Measurements from ENCODE around the gene ZYX. TPM values are rescaled to one million over a fixed set of nuclear protein-coding genes. Genes with fewer than 3 reads are reported as not detected.

ZYX gene
- total RNA-seq, 1 experiment from 2014 or later: 260 TPM

DNA sequence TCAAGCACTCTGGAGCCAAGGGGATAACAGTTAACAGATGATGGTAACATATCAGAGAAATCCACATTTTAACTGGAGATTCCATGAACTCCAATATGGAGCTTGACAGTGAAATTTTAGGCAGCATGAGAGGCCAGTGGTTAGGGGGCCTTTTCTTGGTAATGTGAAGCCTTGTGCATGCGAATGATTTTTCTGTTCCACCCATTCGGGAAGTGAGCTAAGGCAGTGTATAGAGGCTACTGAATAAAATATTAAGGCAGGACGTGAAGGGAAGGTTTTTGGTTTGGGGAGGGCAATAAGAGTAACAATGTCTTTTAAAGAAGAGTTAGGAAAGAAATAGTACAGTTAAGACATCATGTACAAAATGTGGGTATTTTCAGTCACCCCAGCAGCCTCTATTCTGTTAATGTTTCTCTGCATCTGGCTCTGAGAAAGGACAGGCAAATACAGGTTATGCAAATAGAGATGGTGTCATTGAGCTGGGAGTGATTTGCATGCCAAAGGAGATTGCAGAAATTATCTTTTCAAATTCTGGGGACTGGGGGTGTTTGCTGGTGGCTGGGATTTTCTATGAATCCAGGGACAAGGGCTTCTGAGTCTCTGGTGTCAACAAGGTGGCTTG is 55.3 kb downstream of the ZYX start:
- intact Hi-C loops (cut with micrococcal nuclease): no loop called here
- Mint-ChIP-seq H3K27ac (ENCODE audit: low read depth, unreplicated experiment) (no peak overlapping the region), H3K27me3 (ENCODE audit: insufficient read depth, unreplicated experiment) (peaks cover 14% of the 10 kb centered on the region), H3K9me3 (ENCODE audit: unreplicated experiment) (no peaks in the 10 kb centered on the region), H3K4me3 (ENCODE audit: unreplicated experiment) (no peak overlapping the region), H3K4me1 (ENCODE audit: insufficient read depth, unreplicated experiment) (peaks cover 16% of the 10 kb centered on the region), H3K36me3 (ENCODE audit: insufficient read depth, unreplicated experiment) (no peaks in the 10 kb centered on the region)
- POLR2A ChIA-PET: no interaction called here
- no peak for DNase-seq (ENCODE audit: unreplicated experiment)
- CTCF ChIA-PET: interaction anchor here (0.6 to 3.5 kb wide), 3 partner anchors 20 to 55 kb away, joined by 3 to 23 read pairs (median 4); no protein-coding TSS in a partner anchor
- no TSS peak for BruUV-seq (replicated peaks)
- TF ChIP-seq, protein P1, sequence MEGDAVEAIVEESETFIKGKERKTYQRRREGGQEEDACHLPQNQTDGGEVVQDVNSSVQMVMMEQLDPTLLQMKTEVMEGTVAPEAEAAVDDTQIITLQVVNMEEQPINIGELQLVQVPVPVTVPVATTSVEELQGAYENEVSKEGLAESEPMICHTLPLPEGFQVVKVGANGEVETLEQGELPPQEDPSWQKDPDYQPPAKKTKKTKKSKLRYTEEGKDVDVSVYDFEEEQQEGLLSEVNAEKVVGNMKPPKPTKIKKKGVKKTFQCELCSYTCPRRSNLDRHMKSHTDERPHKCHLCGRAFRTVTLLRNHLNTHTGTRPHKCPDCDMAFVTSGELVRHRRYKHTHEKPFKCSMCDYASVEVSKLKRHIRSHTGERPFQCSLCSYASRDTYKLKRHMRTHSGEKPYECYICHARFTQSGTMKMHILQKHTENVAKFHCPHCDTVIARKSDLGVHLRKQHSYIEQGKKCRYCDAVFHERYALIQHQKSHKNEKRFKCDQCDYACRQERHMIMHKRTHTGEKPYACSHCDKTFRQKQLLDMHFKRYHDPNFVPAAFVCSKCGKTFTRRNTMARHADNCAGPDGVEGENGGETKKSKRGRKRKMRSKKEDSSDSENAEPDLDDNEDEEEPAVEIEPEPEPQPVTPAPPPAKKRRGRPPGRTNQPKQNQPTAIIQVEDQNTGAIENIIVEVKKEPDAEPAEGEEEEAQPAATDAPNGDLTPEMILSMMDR (IDR thresholded peaks at IDR 0.05; ENCODE audit: unreplicated experiment): no peak

DNA sequence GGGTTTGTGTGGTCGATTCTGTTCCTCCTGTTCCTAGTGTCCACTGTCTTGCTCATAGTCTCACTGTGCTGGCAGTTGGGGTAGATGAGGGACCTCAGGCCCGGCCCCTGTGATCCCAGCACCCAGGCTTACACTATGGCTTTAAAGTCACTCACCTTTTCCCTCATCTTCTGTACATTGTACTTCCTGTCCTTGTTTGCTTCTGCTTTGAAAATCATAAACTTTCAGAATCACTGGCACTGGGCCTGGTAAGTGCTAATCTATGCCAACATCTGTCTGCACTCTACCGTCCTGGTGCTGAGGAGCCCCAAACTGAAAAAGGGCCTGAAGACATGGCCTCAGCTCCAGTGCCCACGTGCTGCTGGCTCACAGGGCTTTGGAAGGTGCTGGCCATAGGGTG is 56.4 kb downstream of the ZYX start:
- no peaks in the 10 kb centered on the region for H3K36me3 Mint-ChIP-seq (ENCODE audit: insufficient read depth, unreplicated experiment)
- TF ChIP-seq, protein P1 (IDR thresholded peaks at IDR 0.05; ENCODE audit: unreplicated experiment): no peak
- POLR2A ChIA-PET: no interaction called here
- H3K27me3 Mint-ChIP-seq (ENCODE audit: insufficient read depth, unreplicated experiment): peaks cover 25% of the 10 kb centered on the region
- CTCF ChIA-PET: interaction anchor here (0.7 kb wide), 1 partner anchor 490 kb away, joined by 3 read pairs; no protein-coding TSS in a partner anchor
- no peak for DNase-seq (ENCODE audit: unreplicated experiment)
- no peaks in the 10 kb centered on the region for H3K9me3 Mint-ChIP-seq (ENCODE audit: unreplicated experiment)
- H3K4me3 Mint-ChIP-seq (ENCODE audit: unreplicated experiment): no peak overlapping the region
- intact Hi-C loops (cut with micrococcal nuclease): no loop called here
- no TSS peak for BruUV-seq (replicated peaks)
- H3K27ac Mint-ChIP-seq (ENCODE audit: low read depth, unreplicated experiment): no peak overlapping the region
- H3K4me1 Mint-ChIP-seq (ENCODE audit: insufficient read depth, unreplicated experiment): peaks cover 16% of the 10 kb centered on the region

DNA sequence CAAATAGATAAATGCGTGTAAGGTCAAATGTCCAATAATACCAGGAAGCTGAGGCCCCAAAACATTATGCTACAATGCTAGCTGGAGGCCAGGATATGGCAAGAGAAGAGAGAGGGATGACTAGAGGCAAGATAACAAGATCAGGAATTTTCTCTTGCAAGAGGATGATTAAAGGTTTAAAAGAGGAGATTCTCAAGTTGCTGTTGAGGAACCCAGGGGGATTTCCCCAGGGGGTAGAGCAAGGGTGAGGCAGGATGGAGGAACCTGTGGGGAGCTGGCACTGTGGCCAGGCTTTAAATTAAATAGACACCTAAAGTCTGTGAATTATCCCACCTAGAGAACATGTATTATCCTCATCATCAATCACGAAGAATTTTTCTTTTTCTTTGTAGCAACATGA is 58.7 kb downstream of the ZYX start:
- no peak overlapping the region for H3K27ac Mint-ChIP-seq (ENCODE audit: low read depth, unreplicated experiment)
- peaks cover 25% of the 10 kb centered on the region for H3K27me3 Mint-ChIP-seq (ENCODE audit: insufficient read depth, unreplicated experiment)
- TF ChIP-seq, protein P1 (IDR thresholded peaks at IDR 0.05; ENCODE audit: unreplicated experiment): no peak
- no peak for DNase-seq (ENCODE audit: unreplicated experiment)
- peaks cover 8% of the 10 kb centered on the region for H3K4me1 Mint-ChIP-seq (ENCODE audit: insufficient read depth, unreplicated experiment)
- intact Hi-C loops (cut with micrococcal nuclease): no loop called here
- no peaks in the 10 kb centered on the region for H3K9me3 Mint-ChIP-seq (ENCODE audit: unreplicated experiment)
- ChIA-PET POLR2A (no interaction called here), CTCF (interaction anchor here (1.0 to 2.2 kb wide), 2 partner anchors 13 to 51 kb away, joined by 4 to 8 read pairs; no protein-coding TSS in a partner anchor)
- no TSS peak for BruUV-seq (replicated peaks)
- H3K36me3 Mint-ChIP-seq (ENCODE audit: insufficient read depth, unreplicated experiment): no peaks in the 10 kb centered on the region
- no peak overlapping the region for H3K4me3 Mint-ChIP-seq (ENCODE audit: unreplicated experiment)

Small RNA genes lying within 50 kb of the gene (microRNA-seq; reads per million reads assigned to microRNA genes)
- 0.93 reads per million for gene MIR6892

Other genes starting within 250 kb of the ZYX start
- not detected in 2 replicates for gene PIP, start 249.3 kb upstream of the ZYX start, total RNA-seq (2022)
- gene TAS2R39, start 197.9 kb upstream of the ZYX start, total RNA-seq (2022): not detected in 2 replicates
- not detected in 2 replicates for gene TAS2R40, start 159.3 kb upstream of the ZYX start, total RNA-seq (2022)
- 69.7 and 79.9 TPM in 2 replicates for gene GSTK1, start 117.9 kb upstream of the ZYX start, total RNA-seq (2022)
- gene TMEM139, start 96.4 kb upstream of the ZYX start, total RNA-seq (2022): 8.1 and 9.2 TPM in 2 replicates
- 15.1 and 17.4 TPM in 2 replicates for gene CASP2, start 93.0 kb upstream of the ZYX start, total RNA-seq (2022)
- not detected in 2 replicates for gene CLCN1, start 65.2 kb upstream of the ZYX start, total RNA-seq (2022)
- gene FAM131B, start 18.6 kb upstream of the ZYX start, total RNA-seq (2022): 0.19 and 0.25 TPM in 2 replicates
- gene EPHA1, start 27.5 kb downstream of the ZYX start, total RNA-seq (2022): 0.89 and 1.2 TPM in 2 replicates
- gene TAS2R60, start 62.1 kb downstream of the ZYX start, total RNA-seq (2022): not detected in 2 replicates
- gene TAS2R41, start 96.5 kb downstream of the ZYX start, total RNA-seq (2022): not detected in 2 replicates
- gene CTAGE15, start 190.5 kb downstream of the ZYX start, total RNA-seq (2022): 2.8 and 4.2 TPM in 2 replicates
- gene TCAF2, start 239.6 kb downstream of the ZYX start, total RNA-seq (2022): 0.49 and 0.70 TPM in 2 replicates

All from MCF 10A (cell line).